Transverse colon (tissue), 4 donors: ENCODE data around the gene IP6K1. TPM values are rescaled to one million over a fixed set of nuclear protein-coding genes. Genes with fewer than 3 reads are reported as not detected.

ENCODE experiments used
- DNase-seq: peaks from one replicate; pipeline ENCODE4 v3.0.0-alpha.2; 2019
- H3K27ac ChIP-seq, 4 donors: fragments of 200-600 bp; sonication (generic); 2 replicates each; pipeline ENCODE4 v1.5.1; 2016 to 2018; ENCODE audit warnings: inconsistent platforms in 4 of 4
- H3K27me3 ChIP-seq: fragments of 200-600 bp; sonication (generic); 2 replicates; pipeline ENCODE4 v1.5.1; 2017; ENCODE audit warnings: inconsistent platforms
- H3K36me3 ChIP-seq, 4 donors: fragments of 200-600 bp; sonication (generic); 2 replicates each; pipeline ENCODE4 v1.5.1; 2017 to 2019; ENCODE audit warnings: inconsistent platforms in 4 of 4
- H3K4me1 ChIP-seq, 4 donors: fragments of 200-600 bp; sonication (generic); 2 replicates each; pipeline ENCODE4 v1.5.1; 2017 to 2020; ENCODE audit warnings: inconsistent platforms in 4 of 4
- H3K4me3 ChIP-seq, 4 donors: fragments of 200-600 bp; sonication (generic); 1 replicate in 1 of 4; 2 replicates in 3 of 4; pipeline versions ENCODE4 v1.5.1 to v1.6.1; 2017 to 2019; ENCODE audit warnings: inconsistent platforms in 4 of 4
- H3K9me3 ChIP-seq, 2 donors: fragments of 200-600 bp; sonication (generic); 2 replicates each; pipeline ENCODE4 v1.5.1; 2017 to 2019; ENCODE audit warnings: inconsistent platforms in 2 of 2
- CTCF ChIP-seq, 5 experiments: fragments of 200-600 bp in 3 of 5; fragments of 450-650 bp in 2 of 5; sonication (generic) in 3 of 5; IDR thresholded peaks; 1 replicate in 2 of 5; 2 replicates in 3 of 5; pipeline ENCODE4 v1.5.1; 2016 to 2017; ENCODE audit warnings: antibody characterized with exemption in 5 of 5, inconsistent platforms in 3 of 5, mild to moderate bottlenecking in 2 of 5, moderate library complexity in 1 of 5
- EP300 ChIP-seq: sonication (generic); formaldehyde crosslinking; IDR thresholded peaks from one replicate; pipeline ENCODE4 v1.6.1; 2017; ENCODE audit warnings: antibody characterized with exemption, low read depth
- POLR2A ChIP-seq: fragments of 450-650 bp; IDR thresholded peaks from one replicate; pipeline ENCODE4 v1.6.1; 2016; ENCODE audit warnings: antibody characterized with exemption, mild to moderate bottlenecking, moderate library complexity
- POLR2AphosphoS5 ChIP-seq, 3 donors: sonication (generic); formaldehyde crosslinking; IDR thresholded peaks; one replicate each; pipeline ENCODE4 v1.6.1; 2016; ENCODE audit warnings: antibody characterized with exemption in 3 of 3
- WGBS, 2 donors: methylation state at CpG; one replicate each; pipeline ENCODE4 v1.1.5; 2018; ENCODE audit warnings: low coverage in 1 of 2; 5-methylcytosine and 5-hydroxymethylcytosine counted together
- in situ Hi-C, 4 donors: fragments of 200-750 bp; cut with MboI; loops; one replicate each; pipeline versions ENCODE4 v1.15.0 to v1.15.1; 2017; ENCODE audit warnings: low sequenced_read_pairs in 3 of 4, low pct_ligation_motif_present in 1 of 4, low pct_unique_long_range_greater_than_20kb in 1 of 4
- intact Hi-C: fragments of 100-400 bp; cut with DNase I; formaldehyde crosslinking; loops from one replicate; pipeline ENCODE4 v1.15.1; 2023; ENCODE audit warnings: low total_unique reads
- total RNA-seq, 4 donors: library from RNA; depleted of rRNA; stranded (reverse); fragments of >200 nt; gene quantifications; one replicate each; pipeline ENCODE4 v1.1.0, GENCODE V29; 2016

The IP6K1 gene
- total RNA-seq, 4 donors from 2014 or later, result 20.5 to 40.7 (median 39.7) TPM

- WGBS, 2 donors, result 0% methylated on average over 47 of the region's 50 CpGs; no CpG with 5 or more reads in 1 of the 2 donors
- no peaks in the 10 kb centered on the region for H3K9me3 ChIP-seq
- TF ChIP-seq POLR2AphosphoS5 (IDR thresholded peaks at IDR 0.05), result peak; percentile 74 to 92 (median 85)
- TF ChIP-seq POLR2A, result peak; percentile 81
- TF ChIP-seq EP300, result no peak
- peak; percentile 58 to 92 (median 66) for TF ChIP-seq CTCF (IDR thresholded peaks at IDR 0.05)
- H3K36me3 ChIP-seq, result no peaks in the 10 kb centered on the region
- H3K4me1 ChIP-seq, result peaks cover 18 to 33% (median 28%) of the 10 kb centered on the region in 4 donors
- peak within 1 kb of the TSS; percentile 62 to 84 (median 81) for H3K27ac ChIP-seq
- no peaks in the 10 kb centered on the region for H3K27me3 ChIP-seq
- intact Hi-C loops, result no loop called here
- peak within 1 kb of the TSS; percentile 15 to 51 (median 40) for H3K4me3 ChIP-seq
- DNase-seq, result peak; percentile 97
- in situ Hi-C loops, result no loop called here
Measured at GRCh38 chr3:49719214-49719884, 67.0 kb downstream of the IP6K1 start, which contains the start of gene AMIGO3. Gene AMIGO3 (minus strand): TSS chr3:49719684. CDS start chr3:49719465, 219 bp downstream.

- peak overlapping the region; percentile 15 to 51 (median 40) for H3K4me3 ChIP-seq
- in situ Hi-C loops (no loop called here), intact Hi-C loops (no loop called here)
- no peaks in the 10 kb centered on the region for H3K27me3 ChIP-seq
- H3K4me1 ChIP-seq, result peaks cover 16 to 31% (median 26%) of the 10 kb centered on the region in 4 donors
- peak overlapping the region in 3 of 4 donors; percentile 79 to 84 (median 83) for H3K27ac ChIP-seq
- H3K36me3 ChIP-seq, result no peaks in the 10 kb centered on the region
- DNase-seq, result no peak
- TF ChIP-seq EP300, result no peak
- TF ChIP-seq CTCF (IDR thresholded peaks at IDR 0.05), result no peak
- no peak for TF ChIP-seq POLR2AphosphoS5 (IDR thresholded peaks at IDR 0.05)
- no peak for TF ChIP-seq POLR2A
- H3K9me3 ChIP-seq, result no peaks in the 10 kb centered on the region
- WGBS, 2 donors, result 17 to 43% methylated on average over 6 to 33 of the region's 33 CpGs
Measured at GRCh38 chr3:49718858-49719213, 67.5 kb downstream of the IP6K1 start.

- in situ Hi-C loops (no loop called here), intact Hi-C loops (no loop called here)
- TF ChIP-seq CTCF (IDR thresholded peaks at IDR 0.05), result no peak
- TF ChIP-seq POLR2AphosphoS5 (IDR thresholded peaks at IDR 0.05), result no peak
- DNase-seq, result no peak
- Histone ChIP-seq H3K4me3 (peak overlapping the region in 1 of 4 donors; percentile 51), H3K9me3 (no peaks in the 10 kb centered on the region), H3K4me1 (peaks cover 16 to 31% (median 24%) of the 10 kb centered on the region in 4 donors), H3K27ac (no peak overlapping the region), H3K36me3 (no peaks in the 10 kb centered on the region), H3K27me3 (no peaks in the 10 kb centered on the region)
- WGBS, 2 donors, result 85 to 86% methylated on average over 32 to 75 of the region's 75 CpGs
Measured at GRCh38 chr3:49717959-49718857, 68.1 kb downstream of the IP6K1 start.

GRCh38 chr3:49717211-49717958 is 69.0 kb downstream of the IP6K1 start:
- TF ChIP-seq EP300 (no peak), POLR2AphosphoS5 (IDR thresholded peaks at IDR 0.05) (no peak), CTCF (IDR thresholded peaks at IDR 0.05) (no peak), POLR2A (no peak)
- in situ Hi-C loops, result no loop called here
- intact Hi-C loops, result no loop called here
- Histone ChIP-seq H3K27ac (no peak overlapping the region), H3K27me3 (no peaks in the 10 kb centered on the region), H3K4me3 (no peak overlapping the region), H3K9me3 (no peaks in the 10 kb centered on the region), H3K4me1 (peaks cover 10 to 22% (median 16%) of the 10 kb centered on the region in 4 donors), H3K36me3 (no peaks in the 10 kb centered on the region)
- DNase-seq, result no peak
- 94% methylated on average over 14 of the region's 14 CpGs; no CpG with 5 or more reads in 1 of the 2 donors for WGBS, 2 donors
